Stimulated activated naive CD8-positive, alpha-beta T cell treated with anti-CD3 and anti-CD28 coated beads, Interleukin-15, Interleukin-2, amounts not matched to agents 100 U/mL and 50 U/mL, for 24 hours (primary cell): ENCODE measurements around the gene PGS1.

Experiments used
- ATAC-seq: fragments of 150-1000 bp; cut with Tn5 transposase; one replicate; pipeline ENCODE4 v1.10.0; 2021
- DNase-seq: peaks from one replicate; pipeline ENCODE4 v3.0.0; 2021

PGS1 gene

DNA sequence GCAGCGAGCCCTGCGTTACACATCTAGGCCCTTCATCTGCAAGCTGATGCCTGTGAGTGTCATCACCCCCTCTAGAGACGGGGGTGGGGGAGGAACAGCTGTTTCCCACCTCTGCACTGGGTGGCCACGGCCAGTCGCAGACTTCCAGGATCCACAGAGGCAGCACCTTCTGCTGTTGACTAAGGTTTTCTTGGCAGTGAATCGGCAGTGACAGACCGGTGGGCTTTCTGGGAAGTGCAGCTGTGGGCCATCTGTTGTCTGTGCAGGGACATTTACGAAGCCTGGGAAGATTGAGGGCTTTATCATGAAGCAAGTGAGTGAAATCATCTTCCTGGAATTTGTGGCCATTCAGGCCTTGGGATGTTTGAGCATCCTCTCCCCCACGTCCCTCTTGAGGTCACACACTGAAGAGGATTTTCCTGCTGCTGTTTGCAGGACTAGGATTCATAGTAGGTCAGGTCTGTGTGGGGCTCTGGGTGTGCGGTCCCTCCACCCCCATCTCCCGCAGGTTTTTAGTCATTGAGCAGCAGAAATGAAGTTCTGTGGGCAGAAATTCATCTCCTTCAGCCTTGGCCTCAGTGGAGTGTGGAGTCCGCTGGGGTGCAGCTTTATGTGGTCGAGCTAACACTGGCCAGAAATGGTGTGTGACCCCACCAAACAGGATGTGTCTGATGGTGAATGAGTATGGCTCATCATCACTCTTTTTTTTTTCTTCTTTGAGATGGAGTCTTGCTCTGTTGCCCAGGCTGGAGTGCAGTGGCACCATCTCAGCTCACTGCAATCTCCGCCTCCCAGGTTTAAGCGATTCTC is 12.0 kb downstream of the PGS1 start:
- DNase-seq = no peak
- no peak for ATAC-seq

DNA sequence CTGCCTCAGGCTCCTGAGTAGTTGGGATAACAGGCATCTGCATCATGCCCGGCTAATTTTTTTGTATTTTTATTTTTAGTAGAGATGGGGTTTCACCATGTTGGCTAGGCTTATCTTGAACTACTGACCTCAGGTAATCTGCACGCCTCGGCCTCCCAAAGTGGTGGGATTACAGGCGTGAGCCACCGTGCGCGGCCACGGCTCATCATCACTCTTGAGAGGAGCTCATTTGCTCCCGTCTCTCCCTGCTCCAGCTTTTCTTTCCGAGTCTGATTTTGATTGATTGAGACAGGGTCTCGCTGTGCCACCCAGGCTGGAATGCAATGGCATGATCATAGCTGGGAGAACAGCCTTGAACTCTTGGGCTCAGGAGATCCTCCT is 12.6 kb downstream of the PGS1 start:
- DNase-seq = no peak
- no peak for ATAC-seq

DNA sequence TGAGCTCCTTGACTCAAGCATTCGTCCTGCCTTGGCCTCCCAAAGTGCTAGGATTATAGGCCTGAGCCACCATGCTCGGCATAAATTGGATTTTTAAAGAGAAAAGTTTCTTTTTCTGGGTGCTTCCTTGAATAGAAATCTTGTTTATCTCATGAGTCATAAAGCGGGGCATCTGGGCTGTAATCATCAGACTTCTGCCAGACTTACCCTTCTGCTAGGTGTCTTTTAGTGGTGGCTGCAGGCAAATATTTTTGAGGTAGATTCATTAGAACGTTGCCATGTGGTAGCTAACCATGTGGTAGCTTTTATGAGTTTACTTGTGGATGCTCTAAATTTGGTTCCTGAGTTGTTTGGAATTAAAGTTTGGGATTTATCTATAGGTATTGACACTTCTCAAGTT is 13.4 kb downstream of the PGS1 start:
- DNase-seq = no peak

DNA sequence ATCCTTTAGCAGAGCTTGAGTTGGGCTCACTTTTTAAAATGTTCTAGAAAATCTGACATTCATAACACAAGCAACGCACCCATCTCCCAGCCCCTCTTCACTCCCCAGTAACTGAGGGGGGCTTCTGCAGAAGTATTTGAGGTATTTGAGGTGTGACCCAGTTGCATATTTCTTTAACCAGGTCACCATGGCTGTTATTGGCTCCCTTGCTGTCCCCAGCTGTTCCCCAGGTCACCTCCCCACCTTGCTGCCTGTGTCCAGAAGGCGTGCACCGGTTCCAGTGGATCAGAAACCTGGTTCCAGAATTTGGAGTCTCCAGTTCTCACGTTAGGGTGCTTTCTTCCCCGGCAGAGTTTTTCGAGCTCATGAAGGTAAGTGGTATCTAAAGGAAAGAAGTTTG is 13.8 kb downstream of the PGS1 start:
- no peak for DNase-seq

More for the DNA sequence above, 13.4 kb downstream of the PGS1 start:
- no peak for ATAC-seq

DNA sequence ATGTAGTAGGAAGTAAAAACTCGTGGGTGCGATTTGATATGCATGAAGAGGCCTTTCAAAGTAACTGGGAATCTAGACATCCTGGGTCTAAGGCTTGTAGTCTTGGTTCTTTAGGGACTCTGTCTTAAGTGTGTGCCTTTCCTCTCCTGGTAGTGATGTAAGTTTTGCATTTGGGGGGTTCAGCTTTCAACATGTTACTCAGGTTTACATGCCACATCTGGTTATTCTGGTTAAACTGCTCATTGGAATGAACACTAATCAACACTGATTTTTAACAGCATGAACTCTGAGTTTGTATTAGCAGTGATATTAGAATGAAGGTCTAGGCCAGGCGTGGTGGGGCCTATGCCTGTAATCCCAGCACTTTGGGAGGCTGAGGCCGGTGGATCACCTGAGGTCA is 15.1 kb downstream of the PGS1 start:
- DNase-seq = no peak
- ATAC-seq = no peak

More for the DNA sequence above, 13.8 kb downstream of the PGS1 start:
- ATAC-seq = no peak

- ATAC-seq (no peak), DNase-seq (no peak)
Observed at GRCh38 chr17:78394209-78394608, 15.8 kb downstream of the PGS1 start.

GRCh38 chr17:78395155-78395554 is 16.7 kb downstream of the PGS1 start:
- DNase-seq = no peak
- no peak for ATAC-seq

- ATAC-seq (no peak), DNase-seq (no peak)
Observed at GRCh38 chr17:78396441-78397337, 18.2 kb downstream of the PGS1 start.

- DNase-seq (no peak), ATAC-seq (no peak)
Observed at GRCh38 chr17:78397681-78398101, 19.2 kb downstream of the PGS1 start.

- no peak for ATAC-seq
- DNase-seq = no peak
Observed at GRCh38 chr17:78398390-78398789, 19.9 kb downstream of the PGS1 start.

GRCh38 chr17:78399028-78399692 is 20.7 kb downstream of the PGS1 start:
- DNase-seq (no peak), ATAC-seq (no peak)

GRCh38 chr17:78399693-78400144 is 21.3 kb downstream of the PGS1 start:
- DNase-seq (no peak), ATAC-seq (no peak)

- DNase-seq (no peak), ATAC-seq (peak; percentile 19)
Observed at GRCh38 chr17:78400581-78401240, 22.3 kb downstream of the PGS1 start.

DNA sequence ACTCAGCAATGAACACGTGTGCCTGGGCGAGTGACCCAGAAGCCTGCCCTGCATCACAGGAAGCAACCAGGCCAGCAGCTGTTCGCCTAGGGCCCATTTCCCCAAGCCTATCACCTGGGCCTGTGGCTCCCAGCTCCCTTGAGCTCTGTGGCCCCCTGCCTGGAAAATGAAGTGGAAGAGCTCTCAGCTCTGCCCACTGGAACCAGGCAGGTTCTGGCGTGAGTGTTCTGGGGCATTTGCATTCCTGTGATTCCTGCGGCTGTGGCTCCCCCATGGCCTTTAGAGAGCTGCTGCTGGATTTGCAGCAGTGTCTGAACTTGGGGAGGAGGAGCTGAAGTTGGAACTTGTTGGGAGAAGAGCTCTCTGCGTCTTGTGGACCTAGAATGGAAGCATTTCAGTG is 22.8 kb downstream of the PGS1 start:
- DNase-seq = no peak
- no peak for ATAC-seq

DNA sequence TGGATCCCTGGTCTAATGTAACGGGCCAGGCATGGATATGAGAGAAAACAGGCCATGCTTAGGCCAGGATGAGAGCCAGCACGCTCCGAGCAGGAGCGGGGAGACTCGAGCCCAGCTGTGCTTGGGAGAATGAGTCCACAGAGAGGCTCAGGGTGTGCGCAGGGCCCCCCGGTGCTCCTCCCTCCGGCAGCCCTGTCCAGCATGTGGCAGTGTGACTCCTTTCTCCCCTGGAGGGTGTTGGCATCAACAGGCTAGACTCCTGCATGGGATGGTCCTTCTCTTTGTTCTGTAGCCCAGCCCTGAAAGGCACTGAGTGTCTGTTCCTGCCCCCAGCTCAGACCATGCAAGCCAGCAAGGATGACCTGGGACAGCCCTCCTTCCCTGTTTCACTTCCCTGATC is 23.4 kb downstream of the PGS1 start:
- ATAC-seq = no peak
- no peak for DNase-seq

DNA sequence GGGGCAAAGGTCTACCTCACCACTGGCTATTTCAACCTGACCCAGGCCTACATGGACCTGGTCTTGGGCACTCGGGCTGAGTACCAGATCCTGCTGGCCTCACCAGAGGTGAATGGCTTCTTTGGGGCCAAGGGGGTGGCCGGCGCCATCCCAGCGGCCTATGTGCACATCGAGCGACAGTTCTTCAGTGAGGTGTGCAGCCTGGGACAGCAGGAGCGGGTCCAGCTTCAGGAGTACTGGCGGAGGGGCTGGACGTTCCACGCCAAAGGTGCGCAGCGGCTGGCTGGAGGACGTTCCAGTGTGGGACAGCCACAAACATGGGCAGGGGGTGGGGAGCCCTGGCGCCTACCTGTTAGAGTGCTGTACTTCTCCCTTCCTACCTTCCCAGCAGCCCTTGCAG is 25.4 kb downstream of the PGS1 start:
- DNase-seq (no peak), ATAC-seq (no peak)

DNA sequence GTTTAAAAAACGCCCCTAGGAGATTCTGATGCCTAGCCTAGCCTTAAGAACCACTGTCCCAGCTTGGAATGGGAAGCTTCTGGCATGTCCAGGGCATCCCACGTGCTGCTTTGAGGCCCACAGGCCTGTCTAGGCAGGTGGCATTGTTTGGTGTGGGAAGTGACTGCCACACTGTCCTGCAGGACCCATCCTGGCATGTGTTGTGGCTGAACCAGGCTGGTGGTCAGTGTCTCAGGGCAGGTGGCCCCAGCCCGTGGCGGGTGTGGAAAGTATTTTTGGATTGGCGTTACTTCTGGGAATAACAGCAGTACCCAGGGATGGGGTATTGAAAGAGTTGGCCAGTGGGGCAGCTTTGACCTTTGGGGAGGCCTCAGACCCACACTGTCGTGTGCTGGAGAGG is 27.9 kb downstream of the PGS1 start:
- no peak for ATAC-seq

GRCh38 chr17:78406920-78407319 is 28.5 kb downstream of the PGS1 start:
- no peak for ATAC-seq
- no peak for DNase-seq

More for the DNA sequence above, 27.9 kb downstream of the PGS1 start:
- DNase-seq = no peak

DNA sequence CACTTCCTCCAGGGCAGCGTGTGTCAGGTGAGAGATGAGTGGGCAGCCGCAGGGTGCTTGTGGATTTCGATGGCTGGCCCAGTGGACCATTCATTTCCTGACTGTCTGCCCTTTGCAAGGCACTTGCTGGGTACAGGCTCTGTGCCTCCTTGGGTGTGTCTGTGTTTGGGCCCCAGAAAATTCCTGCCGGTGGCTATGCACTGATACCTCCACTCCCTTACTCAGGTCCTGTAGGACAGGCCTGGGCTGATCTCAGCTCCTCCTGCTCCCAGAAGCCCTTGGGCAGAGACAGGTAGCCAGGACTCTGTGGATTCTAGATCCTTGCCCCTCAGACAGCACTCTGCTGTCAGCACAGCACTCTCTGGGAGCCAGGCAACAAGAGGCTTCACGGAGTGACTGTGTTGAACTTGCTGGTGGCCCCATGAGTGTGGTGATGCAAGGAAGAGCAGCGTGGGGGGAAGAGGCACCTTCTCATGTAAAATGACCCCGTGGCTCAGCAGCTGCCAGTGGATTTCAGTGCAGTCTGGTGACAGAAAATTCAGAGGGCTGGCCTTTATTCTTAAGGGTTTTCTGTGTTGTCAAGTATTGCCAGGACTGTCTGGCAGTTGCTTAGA is 29.0 kb downstream of the PGS1 start:
- DNase-seq (no peak), ATAC-seq (no peak)

- DNase-seq (no peak), ATAC-seq (no peak)
Observed at GRCh38 chr17:78408476-78409050, 30.1 kb downstream of the PGS1 start.

DNA sequence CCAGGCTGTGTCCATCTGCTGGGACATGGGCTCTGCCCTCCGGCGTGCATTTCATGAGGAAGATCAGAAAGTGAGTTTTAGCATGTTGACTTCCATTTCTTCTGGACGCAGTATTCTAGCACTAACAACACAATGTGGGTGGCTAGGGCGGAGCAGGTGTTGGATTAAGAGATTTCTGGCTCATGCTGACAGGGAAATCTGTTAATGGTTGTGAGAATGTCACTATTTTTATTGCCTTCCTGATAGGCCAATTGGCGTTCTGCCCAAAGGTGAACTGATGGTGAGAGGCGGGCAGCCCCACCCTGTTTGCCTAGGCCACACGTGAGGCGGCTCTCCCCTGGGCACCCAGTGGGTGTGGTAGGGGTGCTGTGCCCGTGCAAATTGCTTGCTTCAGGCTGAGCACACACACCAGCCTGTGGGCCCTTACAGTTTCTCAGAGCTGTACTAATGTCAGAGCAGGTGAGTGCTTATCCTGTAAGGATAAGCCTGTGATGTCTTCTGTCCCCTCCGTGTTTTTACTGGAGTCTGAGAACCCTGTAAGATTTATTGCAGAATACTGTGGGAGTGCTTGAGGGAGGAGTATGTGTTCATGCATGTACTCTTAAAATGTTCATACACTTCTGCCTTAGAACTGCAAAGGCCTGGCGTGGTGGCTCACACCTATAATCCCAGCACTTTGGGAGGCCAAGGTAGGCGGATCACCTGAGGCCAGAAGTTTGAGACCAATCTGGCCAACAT is 30.9 kb downstream of the PGS1 start:
- ATAC-seq (no peak), DNase-seq (no peak)
